KOPT-K1 (cell line): ENCODE data around the gene PAX3.

ENCODE experiments used
- H3K27ac ChIP-seq: fragments of 200-600 bp; sonication (generic); 2 replicates; pipeline ENCODE4 v1.5.1; 2016; ENCODE audit warnings: antibody characterized with exemption, mild to moderate bottlenecking, low read depth, low read length; ENCODE audit not compliant: poor library complexity, severe bottlenecking
- H3K36me3 ChIP-seq: fragments of 200-600 bp; sonication (generic); 2 replicates; pipeline ENCODE4 v1.5.1; 2017; ENCODE audit warnings: antibody characterized with exemption, mild to moderate bottlenecking, low read length, moderate library complexity; ENCODE audit not compliant: insufficient read depth
- H3K9me3 ChIP-seq: fragments of 200-600 bp; sonication (generic); 2 replicates; pipeline ENCODE4 v1.5.1; 2017; ENCODE audit warnings: antibody characterized with exemption, low read length, mild to moderate bottlenecking; ENCODE audit not compliant: insufficient read depth, poor library complexity, severe bottlenecking

PAX3 gene

GRCh38 chr2:222272446-222273015 is 26.3 kb downstream of the PAX3 start:
- Histone ChIP-seq H3K27ac (no peak overlapping the region), H3K9me3 (no peaks in the 10 kb centered on the region), H3K36me3 (no peaks in the 10 kb centered on the region)

DNA sequence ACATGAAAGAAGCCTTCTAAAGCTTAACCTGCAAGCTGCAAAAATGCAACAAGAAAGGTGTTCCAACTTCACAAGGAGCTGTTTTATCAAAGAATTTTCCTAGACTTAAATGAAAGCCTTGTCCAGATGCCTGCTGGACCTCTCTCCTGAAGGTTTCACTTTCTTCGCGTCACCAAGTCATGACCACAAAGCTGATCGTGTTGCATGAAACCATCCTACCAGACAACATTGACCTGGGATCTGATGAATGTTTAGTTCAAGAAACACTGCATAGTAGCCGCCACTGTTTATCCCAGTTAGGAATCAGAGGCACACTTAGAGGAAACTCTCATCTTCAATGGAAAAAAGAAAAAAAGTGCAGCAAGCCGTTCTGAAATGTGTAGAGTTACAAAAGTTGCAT is 26.9 kb downstream of the PAX3 start:
- H3K27ac ChIP-seq: no peak overlapping the region
- H3K36me3 ChIP-seq: no peaks in the 10 kb centered on the region
- H3K9me3 ChIP-seq: no peaks in the 10 kb centered on the region

DNA sequence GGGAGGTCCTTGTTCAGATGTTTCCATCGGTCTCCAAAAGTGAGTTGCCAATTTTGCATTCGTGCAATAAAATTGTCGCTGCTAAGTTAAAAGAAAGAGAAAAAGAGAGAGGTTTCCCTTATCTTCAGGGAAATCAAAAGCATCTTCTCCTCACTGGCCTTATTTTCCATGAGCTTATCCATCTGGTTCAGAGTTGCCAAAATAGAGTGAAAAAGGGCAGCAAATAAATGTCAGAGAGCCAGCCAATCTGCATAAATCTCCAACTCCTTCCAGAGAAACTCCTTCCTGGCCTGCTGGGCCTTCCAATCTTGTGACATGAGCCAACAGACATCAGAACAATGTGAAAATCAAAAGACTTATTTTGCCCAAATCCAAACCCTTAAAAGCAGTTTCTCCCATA is 28.4 kb downstream of the PAX3 start:
- no peaks in the 10 kb centered on the region for H3K36me3 ChIP-seq
- no peak overlapping the region for H3K27ac ChIP-seq
- no peaks in the 10 kb centered on the region for H3K9me3 ChIP-seq

- no peak overlapping the region for H3K27ac ChIP-seq
- no peaks in the 10 kb centered on the region for H3K36me3 ChIP-seq
- H3K9me3 ChIP-seq: no peaks in the 10 kb centered on the region
Measured at GRCh38 chr2:222269132-222269531, 29.7 kb downstream of the PAX3 start.

DNA sequence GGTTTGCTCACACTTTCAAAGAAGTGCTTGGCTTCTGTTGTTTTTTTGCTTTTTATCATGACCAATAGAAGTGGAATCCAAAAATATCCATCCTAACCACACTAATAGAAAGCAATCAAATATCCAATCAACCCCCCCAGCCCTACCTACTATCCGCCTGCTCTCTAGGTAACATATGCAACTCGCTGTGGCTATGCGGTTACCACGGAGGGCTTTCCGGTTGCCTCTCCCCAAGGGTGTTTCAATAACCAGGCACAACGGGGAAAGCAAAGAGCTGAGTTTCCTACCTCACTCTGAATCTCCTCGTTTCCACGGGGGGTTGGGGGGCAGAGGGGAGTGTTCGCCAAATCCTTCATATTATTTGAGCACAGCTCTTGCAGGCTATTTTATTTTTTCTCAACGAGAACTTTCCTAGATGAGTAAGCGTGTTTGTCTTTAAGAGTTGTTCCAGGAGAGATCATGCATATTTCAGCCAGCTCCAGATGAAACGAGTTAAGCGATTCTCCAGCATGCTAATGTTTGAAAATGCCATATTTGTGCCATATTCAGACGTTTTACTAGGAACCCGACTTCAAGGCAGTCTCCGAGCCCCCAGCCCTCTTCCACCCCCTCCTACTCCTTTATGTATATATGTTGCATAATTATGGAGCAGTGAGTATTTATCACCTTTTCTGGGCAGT is 30.3 kb downstream of the PAX3 start:
- Histone ChIP-seq H3K27ac (no peak overlapping the region), H3K36me3 (no peaks in the 10 kb centered on the region), H3K9me3 (no peaks in the 10 kb centered on the region)

- H3K36me3 ChIP-seq: no peaks in the 10 kb centered on the region
- H3K27ac ChIP-seq: no peak overlapping the region
- no peaks in the 10 kb centered on the region for H3K9me3 ChIP-seq
Measured at GRCh38 chr2:222264791-222265320, 33.9 kb downstream of the PAX3 start.

- Histone ChIP-seq H3K27ac (no peak overlapping the region), H3K36me3 (no peaks in the 10 kb centered on the region), H3K9me3 (no peaks in the 10 kb centered on the region)
Measured at GRCh38 chr2:222261504-222261903, 37.3 kb downstream of the PAX3 start.

DNA sequence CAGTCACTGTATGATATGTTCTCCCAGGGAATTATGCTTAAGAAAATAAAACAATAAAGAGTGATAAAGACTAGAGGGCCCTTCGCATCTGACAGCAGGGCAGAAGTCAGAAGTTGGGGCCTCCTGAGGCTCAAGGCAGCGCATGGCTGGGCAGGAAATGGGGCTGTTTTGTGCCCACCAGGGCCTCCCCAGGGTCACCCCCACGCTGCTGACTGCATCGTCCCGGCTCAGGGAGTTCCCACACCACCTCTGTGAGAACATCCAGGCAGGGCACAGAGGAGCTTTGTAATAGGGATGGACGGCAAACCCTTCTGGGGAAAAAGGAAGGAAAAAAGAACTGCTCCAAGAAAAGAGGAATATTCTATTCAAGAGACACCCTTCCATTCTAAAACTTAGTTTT is 41.2 kb downstream of the PAX3 start:
- H3K9me3 ChIP-seq: no peaks in the 10 kb centered on the region
- no peak overlapping the region for H3K27ac ChIP-seq
- no peaks in the 10 kb centered on the region for H3K36me3 ChIP-seq

DNA sequence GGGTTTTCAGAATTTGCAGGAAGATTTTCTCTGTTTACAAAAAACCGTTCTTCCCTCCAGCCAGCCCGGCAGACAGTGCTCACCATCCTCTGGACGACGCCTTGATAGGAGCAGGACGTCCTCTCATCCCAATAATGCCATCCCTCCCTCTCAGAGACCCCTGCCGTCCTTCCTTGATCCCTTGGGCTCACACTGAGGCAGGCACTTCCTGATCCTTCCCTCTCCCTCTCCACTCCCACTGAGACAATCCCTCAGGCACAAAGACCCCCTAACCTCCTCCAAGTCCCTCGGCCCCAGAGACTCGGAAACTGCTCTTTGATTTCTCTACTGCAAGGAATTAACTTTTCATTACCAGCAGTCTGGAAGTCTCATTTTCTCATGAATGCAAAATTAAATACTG is 42.5 kb downstream of the PAX3 start:
- Histone ChIP-seq H3K9me3 (no peaks in the 10 kb centered on the region), H3K27ac (no peak overlapping the region), H3K36me3 (no peaks in the 10 kb centered on the region)

- Histone ChIP-seq H3K36me3 (no peaks in the 10 kb centered on the region), H3K9me3 (no peaks in the 10 kb centered on the region), H3K27ac (no peak overlapping the region)
Measured at GRCh38 chr2:222255090-222255489, 43.7 kb downstream of the PAX3 start.

GRCh38 chr2:222250313-222250712 is 48.5 kb downstream of the PAX3 start:
- H3K36me3 ChIP-seq: no peaks in the 10 kb centered on the region
- H3K27ac ChIP-seq: no peak overlapping the region
- H3K9me3 ChIP-seq: no peaks in the 10 kb centered on the region

- Histone ChIP-seq H3K9me3 (no peaks in the 10 kb centered on the region), H3K27ac (no peak overlapping the region), H3K36me3 (no peaks in the 10 kb centered on the region)
Measured at GRCh38 chr2:222249444-222249843, 49.4 kb downstream of the PAX3 start.

DNA sequence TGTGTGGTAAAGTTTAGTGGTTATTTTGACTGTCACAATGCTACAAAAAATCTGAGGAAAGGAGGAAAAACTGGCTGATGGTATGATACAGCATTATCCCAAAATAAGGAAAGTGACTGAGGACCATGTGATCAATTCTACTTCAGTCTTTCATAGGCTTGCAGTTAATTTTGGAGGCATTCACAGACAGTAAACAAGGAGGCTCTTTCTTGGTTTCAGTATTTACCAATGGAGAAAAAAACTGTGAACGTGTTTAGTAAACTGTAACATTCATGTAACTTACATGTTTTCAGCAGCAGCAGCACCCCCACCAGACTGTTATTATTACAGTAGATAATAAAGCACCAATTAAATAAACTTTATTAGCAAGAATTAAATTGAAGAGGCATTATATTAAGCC is 50.0 kb downstream of the PAX3 start:
- H3K9me3 ChIP-seq: no peaks in the 10 kb centered on the region
- H3K27ac ChIP-seq: no peak overlapping the region
- H3K36me3 ChIP-seq: no peaks in the 10 kb centered on the region

- no peaks in the 10 kb centered on the region for H3K36me3 ChIP-seq
- no peak overlapping the region for H3K27ac ChIP-seq
- H3K9me3 ChIP-seq: no peaks in the 10 kb centered on the region
Measured at GRCh38 chr2:222248256-222248655, 50.5 kb downstream of the PAX3 start.

DNA sequence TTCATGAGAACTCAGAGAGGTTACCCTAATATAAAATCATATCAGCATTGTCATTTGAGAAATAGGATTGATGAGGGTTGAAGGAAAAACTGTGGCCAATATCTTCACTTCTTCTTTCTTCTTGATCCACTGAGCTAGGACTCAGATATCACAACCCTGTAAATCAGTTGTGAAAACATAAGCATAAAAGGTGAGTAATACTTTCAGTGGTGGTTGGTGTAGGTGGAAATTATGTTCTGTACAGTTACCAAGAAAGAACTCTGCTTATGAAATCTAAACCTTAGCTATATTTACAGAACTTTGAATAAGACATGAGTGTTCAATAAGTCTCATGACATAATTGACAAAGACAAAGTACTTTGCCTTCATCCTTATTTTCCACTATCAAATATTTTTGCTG is 56.3 kb downstream of the PAX3 start:
- no peaks in the 10 kb centered on the region for H3K9me3 ChIP-seq
- no peaks in the 10 kb centered on the region for H3K36me3 ChIP-seq
- H3K27ac ChIP-seq: no peak overlapping the region
